HepG2 (cell line): ENCODE data around the gene MBD5. TPM values are rescaled to one million over a fixed set of nuclear protein-coding genes. Genes with fewer than 3 reads are reported as not detected.
A peak's percentile ranks its signal among the peaks of the same experiment; 100 is the strongest.

Experiments
- ARNTL ChIP-seq: sonication (generic); formaldehyde crosslinking; IDR thresholded peaks from 2 replicates; pipeline ENCODE4 v1.4.0; 2020; ENCODE audit warnings: mild to moderate bottlenecking, missing genetic modification reagents
- BRD4 ChIP-seq: sonication (generic); formaldehyde crosslinking; IDR thresholded peaks from 2 replicates; pipeline ENCODE4 v1.4.0; 2020; ENCODE audit warnings: missing genetic modification reagents
- GABPB1 ChIP-seq: IDR thresholded peaks from 2 replicates; pipeline ENCODE4 v1.6.1; 2016; ENCODE audit warnings: mild to moderate bottlenecking, missing genetic modification reagents, moderate library complexity, missing compliant biosample characterization
- KAT2B ChIP-seq: fragments of 150-350 bp; IDR thresholded peaks from 2 replicates; pipeline ENCODE4 v1.6.1; 2014; ENCODE audit warnings: low read depth, low read length, borderline replicate concordance
- MXI1 ChIP-seq: IDR thresholded peaks from 3 replicates; pipeline ENCODE4 v1.6.1; 2012; ENCODE audit warnings: low read depth, low read length, inconsistent platforms, borderline replicate concordance
- NFYC ChIP-seq: IDR thresholded peaks from 2 replicates; pipeline ENCODE4 v1.6.1; 2016; ENCODE audit warnings: missing genetic modification reagents, missing compliant biosample characterization
- PHB2 ChIP-seq: fragments of 450-650 bp; IDR thresholded peaks from 2 replicates; pipeline ENCODE4 v1.6.1; 2018; ENCODE audit not compliant: partially characterized antibody
- RCOR2 ChIP-seq: IDR thresholded peaks from 2 replicates; pipeline ENCODE4 v1.6.1; 2016; ENCODE audit warnings: missing biosample characterization, missing genetic modification reagents
- SOX13 ChIP-seq, 3 experiments: fragments of 450-650 bp in 1 of 3; sonication (generic) in 1 of 3; formaldehyde crosslinking in 1 of 3; IDR thresholded peaks in 2 of 3; conservative IDR thresholded peaks in 1 of 3; 2 replicates each; pipeline versions ENCODE4 v1.5.0 to v1.6.1; 2016 to 2020; ENCODE audit warnings: antibody characterized with exemption in 1 of 3, mild to moderate bottlenecking in 1 of 3, missing compliant biosample characterization in 1 of 3, missing genetic modification reagents in 1 of 3, moderate library complexity in 1 of 3
- SRSF1 ChIP-seq: fragments of 200-400 bp; formaldehyde crosslinking; optimal IDR thresholded peaks from 2 replicates; pipeline ENCODE3; 2017; ENCODE audit warnings: mild to moderate bottlenecking, low read depth, low read length, moderate library complexity
- ZNF333 ChIP-seq: sonication (generic); formaldehyde crosslinking; IDR thresholded peaks from 2 replicates; pipeline ENCODE4 v1.4.0; 2020; ENCODE audit warnings: mild to moderate bottlenecking, missing genetic modification reagents, borderline replicate concordance
- polyA plus RNA-seq, 8 experiments: library from polyadenylated mRNA; depleted of rRNA in 3 of 8; stranded (reverse) in 7 of 8; unstranded in 1 of 8; fragments of >200 nt; fragmentation: Illumina TruSeq in 4 of 8; extraction: Trizol in 4 of 8; gene quantifications; 2 replicates each; pipeline versions ENCODE4 v1.2.1 to v1.2.3, GENCODE V29; 2011 to 2016; ENCODE audit warnings: low read depth in 4 of 8, missing spikeins in 1 of 8, mixed read lengths in 1 of 8; ENCODE audit not compliant: insufficient read depth in 1 of 8
- total RNA-seq, 5 experiments: library from RNA; depleted of rRNA; stranded (reverse); fragments of >200 nt; fragmentation: Illumina TruSeq; extraction: Trizol; gene quantifications; 2 replicates each; pipeline ENCODE4 v1.2.3, GENCODE V29; 2016; ENCODE audit warnings: low read depth in 1 of 5
- TF ChIP-seq, protein P1 (sequence below), 2 experiments: sonication (generic) in 1 of 2; formaldehyde crosslinking in 1 of 2; IDR thresholded peaks; 2 replicates each; pipeline versions ENCODE4 v1.4.0 to v1.6.1; 2016 to 2020; ENCODE audit warnings: borderline replicate concordance in 1 of 2, low read depth in 1 of 2, mild to moderate bottlenecking in 1 of 2, missing genetic modification reagents in 1 of 2
- TF ChIP-seq, protein P2 (sequence below): sonication (generic); formaldehyde crosslinking; conservative IDR thresholded peaks from 2 replicates; pipeline ENCODE4 v1.4.0; 2020; ENCODE audit warnings: mild to moderate bottlenecking, missing genetic modification reagents, moderate library complexity
- TF ChIP-seq, protein P3 (sequence below): sonication (generic); formaldehyde crosslinking; IDR thresholded peaks from 2 replicates; pipeline ENCODE4 v1.5.1; 2020; ENCODE audit warnings: mild to moderate bottlenecking, missing genetic modification reagents, moderate library complexity

The MBD5 gene
- total and polyA plus RNA-seq, 2 of the 13 experiments (the other 11 are each of a cell fraction or from before 2014, with no cell fraction given), result 13.5 to 26.4 TPM

DNA sequence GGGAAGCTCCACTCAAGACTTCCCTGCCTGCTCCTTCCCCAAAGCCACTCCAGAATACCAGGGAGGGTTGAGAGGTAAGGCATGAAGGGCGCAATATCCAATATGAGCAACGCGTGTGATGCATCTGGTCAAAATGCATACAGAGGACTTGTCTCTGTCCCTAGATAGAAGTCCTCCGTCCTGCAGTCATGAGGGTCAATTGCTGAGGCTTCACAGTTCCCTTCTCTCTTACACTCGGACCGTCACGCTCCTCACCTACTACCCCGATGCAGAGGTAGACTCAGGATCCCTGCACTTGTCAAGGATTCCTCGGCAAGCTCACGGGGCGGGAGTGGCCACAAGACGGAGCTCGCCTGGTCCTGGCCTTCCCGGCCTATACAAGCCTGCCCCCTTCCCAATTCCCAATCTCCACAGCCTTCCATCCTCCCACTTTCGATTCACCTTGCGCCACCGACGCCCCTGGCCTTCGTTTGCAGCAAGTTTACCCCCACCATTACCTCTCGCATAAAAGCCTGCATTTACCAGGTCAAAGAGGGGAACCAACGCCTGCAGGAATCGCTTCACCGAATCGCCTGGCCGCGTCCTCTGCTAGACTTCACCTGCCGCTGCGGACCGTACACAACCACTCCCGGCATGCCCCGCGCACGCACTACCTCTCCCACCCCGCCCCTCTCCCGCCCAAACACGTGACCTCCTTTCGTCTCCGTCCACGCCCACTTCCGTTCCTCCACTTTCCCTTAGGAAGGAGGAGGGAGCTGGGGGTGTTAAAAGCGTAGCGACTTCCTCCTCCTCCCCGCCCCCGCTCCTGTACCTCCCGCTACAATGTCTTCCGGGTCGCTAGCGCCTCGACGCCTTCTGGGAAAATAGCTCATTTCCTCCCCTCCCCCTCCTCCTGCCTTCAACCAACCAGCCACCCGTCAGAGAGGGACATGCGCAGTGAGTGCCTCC is 506 bp upstream of the MBD5 start, which contains the start of gene ORC4 (continued):
- TF ChIP-seq, protein P1, sequence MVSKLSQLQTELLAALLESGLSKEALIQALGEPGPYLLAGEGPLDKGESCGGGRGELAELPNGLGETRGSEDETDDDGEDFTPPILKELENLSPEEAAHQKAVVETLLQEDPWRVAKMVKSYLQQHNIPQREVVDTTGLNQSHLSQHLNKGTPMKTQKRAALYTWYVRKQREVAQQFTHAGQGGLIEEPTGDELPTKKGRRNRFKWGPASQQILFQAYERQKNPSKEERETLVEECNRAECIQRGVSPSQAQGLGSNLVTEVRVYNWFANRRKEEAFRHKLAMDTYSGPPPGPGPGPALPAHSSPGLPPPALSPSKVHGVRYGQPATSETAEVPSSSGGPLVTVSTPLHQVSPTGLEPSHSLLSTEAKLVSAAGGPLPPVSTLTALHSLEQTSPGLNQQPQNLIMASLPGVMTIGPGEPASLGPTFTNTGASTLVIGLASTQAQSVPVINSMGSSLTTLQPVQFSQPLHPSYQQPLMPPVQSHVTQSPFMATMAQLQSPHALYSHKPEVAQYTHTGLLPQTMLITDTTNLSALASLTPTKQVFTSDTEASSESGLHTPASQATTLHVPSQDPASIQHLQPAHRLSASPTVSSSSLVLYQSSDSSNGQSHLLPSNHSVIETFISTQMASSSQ (IDR thresholded peaks at IDR 0.05; ENCODE audit: low read depth), result peak; percentile 32; the same call in 1 of the 2 replicates
- TF ChIP-seq, protein P1 (CRISPR knock-in tag; IDR thresholded peaks at IDR 0.05; ENCODE audit: borderline replicate concordance), result peak; percentile 68; the same call in 1 of the 2 replicates
- TF ChIP-seq GABPB1 (CRISPR knock-in tag) (peak; percentile 95), KAT2B (no peak), BRD4 (CRISPR knock-in tag) (peak; percentile 88), SOX13 (IDR thresholded peaks at IDR 0.05) (no peak; the same call in 1 of the 2 replicates), SOX13 (CRISPR knock-in tag; conservative IDR thresholded peaks at IDR 0.05 in 1 of 2, IDR thresholded peaks at IDR 0.05 in 1 of 2) (peak in 1 of 2 experiments; percentile 37; a peak in 1 of 4 replicates), ARNTL (CRISPR knock-in tag) (peak; percentile 94), PHB2 (no peak), NFYC (CRISPR knock-in tag) (peak; percentile 52; the same call in 1 of the 2 replicates), MXI1 (peak; percentile 80; the same call in 2 of the 3 replicates), RCOR2 (CRISPR knock-in tag) (0 out of 2 replicates have a peak, but pooled peaks have one; percentile 25), ZNF333 (CRISPR knock-in tag) (peak; percentile 94), SRSF1 (no peak)
- TF ChIP-seq, protein P2, sequence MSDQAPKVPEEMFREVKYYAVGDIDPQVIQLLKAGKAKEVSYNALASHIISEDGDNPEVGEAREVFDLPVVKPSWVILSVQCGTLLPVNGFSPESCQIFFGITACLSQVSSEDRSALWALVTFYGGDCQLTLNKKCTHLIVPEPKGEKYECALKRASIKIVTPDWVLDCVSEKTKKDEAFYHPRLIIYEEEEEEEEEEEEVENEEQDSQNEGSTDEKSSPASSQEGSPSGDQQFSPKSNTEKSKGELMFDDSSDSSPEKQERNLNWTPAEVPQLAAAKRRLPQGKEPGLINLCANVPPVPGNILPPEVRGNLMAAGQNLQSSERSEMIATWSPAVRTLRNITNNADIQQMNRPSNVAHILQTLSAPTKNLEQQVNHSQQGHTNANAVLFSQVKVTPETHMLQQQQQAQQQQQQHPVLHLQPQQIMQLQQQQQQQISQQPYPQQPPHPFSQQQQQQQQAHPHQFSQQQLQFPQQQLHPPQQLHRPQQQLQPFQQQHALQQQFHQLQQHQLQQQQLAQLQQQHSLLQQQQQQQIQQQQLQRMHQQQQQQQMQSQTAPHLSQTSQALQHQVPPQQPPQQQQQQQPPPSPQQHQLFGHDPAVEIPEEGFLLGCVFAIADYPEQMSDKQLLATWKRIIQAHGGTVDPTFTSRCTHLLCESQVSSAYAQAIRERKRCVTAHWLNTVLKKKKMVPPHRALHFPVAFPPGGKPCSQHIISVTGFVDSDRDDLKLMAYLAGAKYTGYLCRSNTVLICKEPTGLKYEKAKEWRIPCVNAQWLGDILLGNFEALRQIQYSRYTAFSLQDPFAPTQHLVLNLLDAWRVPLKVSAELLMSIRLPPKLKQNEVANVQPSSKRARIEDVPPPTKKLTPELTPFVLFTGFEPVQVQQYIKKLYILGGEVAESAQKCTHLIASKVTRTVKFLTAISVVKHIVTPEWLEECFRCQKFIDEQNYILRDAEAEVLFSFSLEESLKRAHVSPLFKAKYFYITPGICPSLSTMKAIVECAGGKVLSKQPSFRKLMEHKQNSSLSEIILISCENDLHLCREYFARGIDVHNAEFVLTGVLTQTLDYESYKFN (CRISPR knock-in tag), result peak; percentile 77
- TF ChIP-seq, protein P3, sequence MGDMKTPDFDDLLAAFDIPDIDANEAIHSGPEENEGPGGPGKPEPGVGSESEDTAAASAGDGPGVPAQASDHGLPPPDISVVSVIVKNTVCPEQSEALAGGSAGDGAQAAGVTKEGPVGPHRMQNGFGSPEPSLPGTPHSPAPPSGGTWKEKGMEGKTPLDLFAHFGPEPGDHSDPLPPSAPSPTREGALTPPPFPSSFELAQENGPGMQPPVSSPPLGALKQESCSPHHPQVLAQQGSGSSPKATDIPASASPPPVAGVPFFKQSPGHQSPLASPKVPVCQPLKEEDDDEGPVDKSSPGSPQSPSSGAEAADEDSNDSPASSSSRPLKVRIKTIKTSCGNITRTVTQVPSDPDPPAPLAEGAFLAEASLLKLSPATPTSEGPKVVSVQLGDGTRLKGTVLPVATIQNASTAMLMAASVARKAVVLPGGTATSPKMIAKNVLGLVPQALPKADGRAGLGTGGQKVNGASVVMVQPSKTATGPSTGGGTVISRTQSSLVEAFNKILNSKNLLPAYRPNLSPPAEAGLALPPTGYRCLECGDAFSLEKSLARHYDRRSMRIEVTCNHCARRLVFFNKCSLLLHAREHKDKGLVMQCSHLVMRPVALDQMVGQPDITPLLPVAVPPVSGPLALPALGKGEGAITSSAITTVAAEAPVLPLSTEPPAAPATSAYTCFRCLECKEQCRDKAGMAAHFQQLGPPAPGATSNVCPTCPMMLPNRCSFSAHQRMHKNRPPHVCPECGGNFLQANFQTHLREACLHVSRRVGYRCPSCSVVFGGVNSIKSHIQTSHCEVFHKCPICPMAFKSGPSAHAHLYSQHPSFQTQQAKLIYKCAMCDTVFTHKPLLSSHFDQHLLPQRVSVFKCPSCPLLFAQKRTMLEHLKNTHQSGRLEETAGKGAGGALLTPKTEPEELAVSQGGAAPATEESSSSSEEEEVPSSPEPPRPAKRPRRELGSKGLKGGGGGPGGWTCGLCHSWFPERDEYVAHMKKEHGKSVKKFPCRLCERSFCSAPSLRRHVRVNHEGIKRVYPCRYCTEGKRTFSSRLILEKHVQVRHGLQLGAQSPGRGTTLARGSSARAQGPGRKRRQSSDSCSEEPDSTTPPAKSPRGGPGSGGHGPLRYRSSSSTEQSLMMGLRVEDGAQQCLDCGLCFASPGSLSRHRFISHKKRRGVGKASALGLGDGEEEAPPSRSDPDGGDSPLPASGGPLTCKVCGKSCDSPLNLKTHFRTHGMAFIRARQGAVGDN (CRISPR knock-in tag), result peak; percentile 98
